GM12878 (cell line): Measurements from ENCODE around the gene HM13. TPM values are rescaled to one million over a fixed set of nuclear protein-coding genes. Genes with fewer than 3 reads are reported as not detected.

Experiments
- ATAC-seq: fragments of 200-7000 bp; cut with Tn5 transposase; 3 replicates; pipeline ENCODE4 v1.9.1; 2020; ENCODE audit warnings: mild to moderate bottlenecking, moderate library complexity
- BruUV-seq: library from RNA; stranded (reverse); fragments of 400-500 nt; replicated peaks from 2 replicates; lab custom pipeline; 2021; lab: Mats Ljungman, UMichigan
- CTCF ChIA-PET: fragments of 300-600 bp; sonication (Branson Sonifier 250); formaldehyde crosslinking; extraction: SDS; loops from one replicate; lab custom pipeline; 2021; ENCODE audit warnings: inconsistent platforms; lab: Yijun Ruan, JAX
- POLR2A ChIA-PET: fragments of 350-600 bp; formaldehyde crosslinking; extraction: SDS; loops from one replicate; lab custom pipeline; 2021; ENCODE audit warnings: inconsistent platforms; lab: Charles Lee
- RAD21 ChIA-PET: fragments of 300-600 bp; sonication (Branson Sonifier 250); formaldehyde crosslinking; loops from one replicate; lab custom pipeline; 2023; ENCODE audit warnings: antibody characterized with exemption; ENCODE audit not compliant: unreplicated experiment; lab: Charles Lee
- SMC1A ChIA-PET: fragments of 300-600 bp; sonication (Branson Sonifier 250); formaldehyde crosslinking; loops from one replicate; lab custom pipeline; 2023; ENCODE audit not compliant: unreplicated experiment, uncharacterized antibody; lab: Charles Lee
- DNase-seq: peaks from one replicate; pipeline ENCODE4 v3.0.0-alpha.2; 2011; ENCODE audit warnings: low read depth, low spot score
- FAIRE-seq: peaks from 3 replicates; lab custom pipeline; 2011; peaks lifted over from hg19 to GRCh38; lab: Jason Lieb, UNC
- H2AFZ ChIP-seq: 2 replicates; pipeline ENCODE4 v1.6.0; 2011; ENCODE audit warnings: low read depth, low read length, control low read depth; ENCODE audit not compliant: control insufficient read depth
- H3K27ac ChIP-seq: 2 replicates; pipeline ENCODE4 v1.5.1; 2011; ENCODE audit warnings: control low read depth; ENCODE audit not compliant: control insufficient read depth, insufficient read depth
- H3K27me3 ChIP-seq, 2 experiments: replicated peaks in 1 of 2; 2 replicates each; pipeline versions ENCODE4 v1.6.0 to v1.6.1; 2011; ENCODE audit warnings: low read length in 1 of 2; ENCODE audit not compliant: control insufficient read depth in 2 of 2, insufficient read depth in 2 of 2
- H3K36me3 ChIP-seq, 2 experiments: 2 replicates each; pipeline ENCODE4 v1.5.1; 2011; ENCODE audit warnings: low read length in 1 of 2; ENCODE audit not compliant: control insufficient read depth in 2 of 2, insufficient read depth in 2 of 2
- H3K4me1 ChIP-seq: 2 replicates; pipeline ENCODE4 v1.6.1; 2011; ENCODE audit warnings: mild to moderate bottlenecking, low read length, moderate library complexity, mixed read lengths; ENCODE audit not compliant: control insufficient read depth, insufficient read depth
- H3K4me2 ChIP-seq: 2 replicates; pipeline ENCODE4 v1.6.0; 2011; ENCODE audit warnings: control low read depth; ENCODE audit not compliant: control insufficient read depth, insufficient read depth
- H3K4me3 ChIP-seq: fragments of 200-600 bp; sonication (generic); 2 replicates; pipeline ENCODE4 v1.5.1; 2016
- H3K79me2 ChIP-seq: 2 replicates; pipeline ENCODE4 v1.6.0; 2011; ENCODE audit warnings: low read length; ENCODE audit not compliant: control insufficient read depth, insufficient read depth
- H3K9ac ChIP-seq: 2 replicates; pipeline ENCODE4 v1.8.0; 2011; ENCODE audit warnings: low read length, control low read depth, mixed read lengths; ENCODE audit not compliant: control insufficient read depth, insufficient read depth
- H3K9me3 ChIP-seq: replicated peaks from 3 replicates; pipeline ENCODE4 v1.5.1; 2011; ENCODE audit warnings: mild to moderate bottlenecking, low read length; ENCODE audit not compliant: control insufficient read depth, insufficient read depth
- H4K20me1 ChIP-seq: 2 replicates; pipeline ENCODE4 v1.6.0; 2011; ENCODE audit not compliant: control insufficient read depth, insufficient read depth
- NFIC ChIP-seq: IDR thresholded peaks from 2 replicates; pipeline ENCODE4 v1.6.1; 2012; ENCODE audit warnings: low read depth, mild to moderate bottlenecking, inconsistent platforms, low read length, moderate library complexity
- POLR2A ChIP-seq: IDR thresholded peaks from 2 replicates; pipeline ENCODE4 v1.6.1; 2011; ENCODE audit warnings: low read depth, mild to moderate bottlenecking, low read length
- RFX5 ChIP-seq: IDR thresholded peaks from 2 replicates; pipeline ENCODE4 v1.6.1; 2011; ENCODE audit warnings: low read depth, low read length, improper control_type of control experiment
- WGBS: methylation state at CpG from one replicate; pipeline ENCODE4 v1.1.6; 2016; ENCODE audit warnings: low lambda C conversion rate; ENCODE audit not compliant: insufficient replicate concordance, insufficient coverage; ENCODE audit errors: missing lambda C conversion rate; 5-methylcytosine and 5-hydroxymethylcytosine counted together
- in situ Hi-C: fragments of 300-500 bp; cut with MboI; formaldehyde crosslinking; loops from 9 replicates; pipeline ENCODE4 v1.14.3; 2018; ENCODE audit warnings: mixed read lengths
- intact Hi-C: fragments of 100-400 bp; cut with micrococcal nuclease; formaldehyde crosslinking; loops from one replicate; pipeline ENCODE4 v1.14.2; 2022; ENCODE audit not compliant: unreplicated experiment
- polyA plus RNA-seq, 11 experiments: library from polyadenylated mRNA; depleted of rRNA in 4 of 11; unstranded in 6 of 11; stranded (reverse) in 5 of 11; fragments of >200 nt; fragmentation: Nextera tagmentation in 4 of 11; fragmentation: Illumina TruSeq in 1 of 11; extraction: Ambion mirVana in 4 of 11; extraction: Trizol in 1 of 11; gene quantifications; 1 replicate in 1 of 11; 2 replicates in 10 of 11; pipeline versions ENCODE4 v1.2.1 to v1.2.3, GENCODE V29; 2011 to 2016; ENCODE audit warnings: inconsistent platforms in 2 of 11, missing spikeins in 2 of 11, low read depth in 1 of 11
- total RNA-seq, 4 experiments: library from RNA; depleted of rRNA in 3 of 4; stranded (reverse); fragments of >200 nt in 3 of 4; fragmentation: Illumina TruSeq in 1 of 4; extraction: Trizol in 1 of 4; gene quantifications; 2 replicates each; pipeline versions ENCODE4 v1.2.1 to v1.2.3, GENCODE V29; 2013 to 2021

HM13 gene
- total and polyA plus RNA-seq, 10 of the 15 experiments (the other 5 are each of a cell fraction or from before 2014, with no cell fraction given): 4.8 to 185 (median 81.7) TPM

DNA sequence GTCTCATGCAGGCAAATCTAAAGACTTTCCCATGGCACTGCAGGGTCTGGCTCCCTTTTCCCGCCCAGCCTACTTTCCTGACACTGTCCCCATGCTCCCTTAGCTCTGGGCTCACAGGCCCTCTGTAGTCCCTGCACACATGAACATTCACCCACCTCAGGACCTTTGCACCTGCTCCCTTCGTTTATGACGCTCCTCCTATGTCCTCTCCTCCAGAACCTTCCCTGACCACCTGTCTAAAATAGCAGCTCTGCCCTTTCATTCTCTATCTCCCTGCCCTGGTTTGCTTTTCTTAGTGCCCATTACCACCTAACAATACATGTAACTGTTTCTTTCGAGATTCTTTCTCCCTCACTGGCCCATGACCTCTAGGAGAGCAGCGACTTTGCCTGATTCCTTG lies 22.3 kb downstream of the HM13 start:
- Histone ChIP-seq H3K4me3 (no peak overlapping the region), H3K9ac (no peak overlapping the region), H3K79me2 (no peaks in the 10 kb centered on the region), H3K4me2 (no peak overlapping the region), H3K27me3 (no peaks in the 10 kb centered on the region), H4K20me1 (0 out of 2 replicates have a peak, but pooled peaks cover 2% of the 10 kb centered on the region), H3K27ac (no peak overlapping the region), H3K36me3 (peaks cover 29 to 53% of the 10 kb centered on the region in 2 experiments), H3K9me3 (no peaks in the 10 kb centered on the region), H2AFZ (no peak overlapping the region), H3K4me1 (no peaks in the 10 kb centered on the region)
- intact Hi-C loops: no loop called here
- TF ChIP-seq RFX5: no peak
- peak; percentile 10; the same call in 1 of the 2 replicates for TF ChIP-seq POLR2A
- SMC1A ChIA-PET: interaction anchor here (0.6 kb wide), 1 partner anchor 75 kb away, joined by 3 read pairs; no protein-coding TSS in a partner anchor
- RAD21 ChIA-PET: no interaction called here
- no TSS peak for BruUV-seq
- FAIRE-seq (no peak), ATAC-seq (no peak), DNase-seq (no peak)
- in situ Hi-C loops: no loop called here
- CTCF ChIA-PET: no interaction called here
- WGBS: 92% methylated on average over 5 of the region's 5 CpGs
- POLR2A ChIA-PET: no interaction called here

DNA sequence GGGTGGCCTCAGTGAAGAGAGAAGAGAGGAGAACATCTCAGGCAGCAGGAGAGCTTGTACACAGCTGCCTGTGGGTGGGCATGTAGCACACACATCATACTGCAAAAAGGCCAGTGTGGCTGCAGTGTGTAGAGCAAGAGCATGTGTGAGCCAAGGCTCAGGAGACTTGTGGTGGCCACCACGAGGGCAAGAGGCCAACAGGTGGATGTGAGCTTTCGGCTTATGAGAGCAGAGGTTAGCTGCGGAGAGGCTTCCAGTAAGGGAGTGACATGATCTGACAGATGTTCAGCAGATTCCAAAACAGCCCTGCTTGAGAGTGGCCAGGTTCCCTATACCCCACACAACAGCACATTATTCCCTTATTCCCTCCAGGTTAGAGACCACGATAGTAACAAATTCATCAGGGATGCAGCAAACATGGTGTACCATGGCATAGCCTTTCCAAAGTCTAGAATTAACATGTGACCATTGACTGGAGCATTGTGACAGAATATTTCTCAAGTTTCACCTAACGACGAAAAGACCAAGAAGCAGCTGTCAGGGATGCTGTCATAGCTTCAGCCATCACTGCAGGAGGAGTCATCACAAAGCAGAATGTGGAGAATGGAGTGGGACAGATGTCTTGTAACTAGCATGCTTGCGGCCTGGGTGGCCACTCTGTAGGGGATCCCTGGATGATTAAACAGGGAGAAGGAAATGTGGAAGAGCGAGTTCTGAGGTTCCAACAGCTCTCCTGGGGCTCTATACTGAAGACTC lies 23.1 kb downstream of the HM13 start:
- H3K79me2 ChIP-seq: no peaks in the 10 kb centered on the region
- WGBS: 94% methylated on average over 8 of the region's 8 CpGs

More for the DNA sequence above, 23.1 kb downstream of the HM13 start:
- TF ChIP-seq NFIC: no peak
- TF ChIP-seq POLR2A: peak; percentile 47; the same call in 1 of the 2 replicates
- Histone ChIP-seq H3K9ac (no peak overlapping the region), H3K27ac (no peak overlapping the region), H3K4me3 (no peak overlapping the region), H3K9me3 (no peaks in the 10 kb centered on the region), H4K20me1 (0 out of 2 replicates have a peak, but pooled peaks cover 2% of the 10 kb centered on the region), H3K4me1 (no peaks in the 10 kb centered on the region), H2AFZ (no peak overlapping the region), H3K4me2 (no peak overlapping the region), H3K36me3 (peaks cover 34 to 58% of the 10 kb centered on the region in 2 experiments), H3K27me3 (no peaks in the 10 kb centered on the region)
- ChIA-PET POLR2A (no interaction called here), CTCF (no interaction called here), SMC1A (interaction anchor here (1.2 kb wide), 1 partner anchor 19 kb away, joined by 3 read pairs; no protein-coding TSS in a partner anchor), RAD21 (no interaction called here)
- in situ Hi-C loops: no loop called here
- no peak for FAIRE-seq
- intact Hi-C loops: no loop called here
- no peak for DNase-seq
- no TSS peak for BruUV-seq
- ATAC-seq: no peak
